NCI-H2196 (cell line): ENCODE results near the gene PTPRD.

Experiments used
- DNase-seq: peaks from one replicate; lab custom pipeline; 2025; ENCODE audit not compliant: unreplicated experiment; lab: John Stamatoyannopoulos, UW

Gene PTPRD

DNA sequence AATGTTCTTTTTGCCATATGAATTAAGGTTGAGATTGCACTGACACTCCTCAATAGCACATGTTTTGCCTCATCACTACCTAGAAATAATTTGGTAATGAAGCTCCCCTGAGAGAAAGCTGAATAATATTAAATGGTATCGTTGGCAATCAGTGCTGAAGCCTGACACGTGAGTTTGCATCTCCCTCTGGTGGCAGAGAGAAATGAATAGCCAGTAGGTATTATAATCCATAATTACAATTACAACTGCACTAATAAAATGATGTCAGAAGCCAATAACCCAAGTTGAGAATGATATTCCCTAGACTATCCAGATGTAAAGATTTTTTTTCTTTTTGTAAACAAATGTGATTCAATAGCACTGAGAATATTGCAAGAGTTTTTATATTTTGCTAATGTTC lies 700.3 kb downstream of the PTPRD start:
- DNase-seq, result no peak

DNA sequence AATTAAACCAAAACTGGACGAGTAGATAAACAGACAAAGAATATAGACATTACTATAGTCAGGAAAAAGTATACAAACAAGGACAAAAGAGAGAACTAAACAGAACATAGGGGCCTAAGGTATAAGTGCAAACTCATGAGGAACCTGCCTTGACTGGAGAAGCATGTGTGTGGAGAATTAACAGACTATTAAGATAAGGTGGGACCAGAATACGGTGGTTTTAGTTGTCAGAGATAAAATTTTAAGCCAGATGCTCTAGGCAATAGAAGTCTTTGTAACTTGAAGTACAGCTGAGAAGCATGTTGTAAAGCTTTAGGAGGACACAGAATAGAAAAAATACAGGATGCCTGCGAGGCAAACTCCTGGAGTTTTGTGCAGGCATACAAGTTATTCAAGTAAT lies 707.1 kb downstream of the PTPRD start:
- no peak for DNase-seq

DNA sequence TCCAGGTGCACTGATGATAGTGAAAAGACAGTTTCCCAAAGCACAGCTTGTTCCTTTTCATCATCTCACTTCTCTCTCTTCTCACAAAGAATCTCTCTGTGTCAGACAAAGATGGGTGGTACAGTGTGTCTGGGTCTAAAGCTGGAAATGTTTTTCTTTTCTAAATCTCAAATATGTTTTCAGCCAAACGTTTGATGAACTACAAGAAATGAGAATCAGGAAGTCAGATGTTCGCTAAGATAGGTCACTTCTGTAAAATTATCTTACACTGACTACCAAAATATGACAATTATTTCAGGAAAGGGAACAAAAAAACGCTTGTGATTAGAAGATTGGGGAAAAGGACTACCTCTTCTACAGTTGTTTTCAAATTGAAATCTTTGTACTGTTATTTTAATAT lies 708.8 kb downstream of the PTPRD start:
- DNase-seq, result no peak

DNA sequence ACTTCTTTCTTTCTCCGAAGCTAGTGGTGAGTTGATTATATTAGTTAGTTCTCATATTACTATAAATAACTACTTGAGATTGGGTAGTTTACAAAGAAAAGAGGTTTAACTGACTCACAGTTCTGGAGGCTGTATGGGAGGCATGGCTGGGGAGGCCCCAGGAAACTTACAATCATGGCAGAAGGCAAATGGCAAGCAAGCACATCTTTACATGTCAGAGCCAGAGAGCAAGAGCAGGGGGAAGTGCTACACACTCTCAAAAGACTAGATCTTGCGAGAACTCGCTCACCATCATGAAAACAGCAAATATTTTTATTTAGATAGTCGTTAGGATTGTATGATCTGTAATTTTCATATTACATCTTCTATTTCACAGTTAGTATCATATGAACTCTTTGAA lies 711.2 kb downstream of the PTPRD start:
- no peak for DNase-seq

DNA sequence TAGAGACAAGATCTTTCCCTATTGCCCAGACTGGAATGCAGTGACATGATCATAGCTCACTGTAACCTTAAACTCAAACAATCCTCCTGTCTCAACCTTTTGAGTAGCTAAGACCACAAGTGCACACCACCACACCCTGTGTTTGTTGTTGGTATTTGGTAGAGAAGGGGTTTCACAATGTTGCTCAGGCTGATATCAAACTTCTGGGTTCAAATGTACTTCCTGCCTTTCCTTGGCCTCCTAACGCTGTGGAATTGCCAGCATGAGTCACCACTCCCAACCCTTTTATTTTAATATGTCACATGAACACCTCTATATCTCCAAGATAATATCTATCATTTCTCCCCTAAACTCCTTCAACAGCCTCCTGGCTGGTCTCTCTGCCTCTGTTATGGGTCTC lies 719.0 kb downstream of the PTPRD start:
- DNase-seq, result no peak

DNA sequence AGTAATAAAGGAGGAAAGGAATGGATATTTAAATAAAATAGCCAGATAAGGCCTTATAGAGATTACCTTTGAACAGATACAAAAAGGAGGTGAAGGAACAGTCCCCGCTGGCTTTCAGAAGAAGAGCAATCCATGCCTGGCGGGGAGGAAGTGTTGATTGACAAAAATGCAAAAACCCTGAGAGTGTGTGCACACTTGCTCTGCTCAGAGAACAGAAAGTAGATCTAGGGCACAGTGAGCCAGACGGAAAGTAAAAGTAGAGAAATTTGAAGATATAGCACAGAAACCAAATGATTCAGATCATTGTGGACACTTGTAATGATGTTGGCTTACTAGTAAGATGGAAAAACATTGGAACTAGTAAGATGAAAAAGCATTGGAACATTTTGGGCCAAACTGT lies 720.6 kb downstream of the PTPRD start:
- no peak for DNase-seq

DNA sequence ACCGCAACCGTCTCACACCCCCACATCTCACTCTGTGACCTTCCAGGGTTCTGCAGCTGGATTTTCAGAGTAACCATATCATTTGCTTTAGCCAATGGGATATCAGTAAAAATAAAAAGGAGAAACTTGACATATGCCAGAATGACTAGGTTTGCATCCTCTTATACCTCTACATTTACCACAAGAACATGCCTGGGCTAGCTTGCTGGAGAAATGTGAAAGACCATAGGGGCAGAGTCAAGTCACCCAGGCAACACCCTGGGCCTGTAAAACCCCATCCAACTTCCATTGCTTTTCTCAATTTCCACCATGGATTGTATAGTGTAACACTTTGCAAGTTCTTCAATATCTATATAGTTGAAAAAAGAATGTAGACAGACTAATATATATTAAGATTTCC lies 731.1 kb downstream of the PTPRD start:
- DNase-seq, result no peak

DNA sequence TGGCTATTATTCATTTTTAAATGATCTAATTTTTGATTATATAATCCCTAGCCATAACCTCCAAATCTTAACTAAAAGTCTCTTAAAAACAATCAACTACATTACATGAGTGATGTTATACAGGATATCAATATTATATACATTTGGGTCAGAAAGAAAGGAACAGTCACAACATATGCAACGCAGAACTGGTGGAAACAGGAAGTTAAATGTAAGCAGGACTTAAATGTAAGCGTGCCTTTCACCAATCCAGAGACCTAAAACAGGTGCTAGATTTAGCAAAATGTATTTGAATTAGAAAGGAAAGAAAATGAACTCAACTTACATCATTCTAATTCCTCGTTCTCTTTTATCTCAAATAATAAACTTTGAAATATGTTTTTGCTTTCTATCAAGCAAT lies 738.5 kb downstream of the PTPRD start:
- DNase-seq, result no peak

DNA sequence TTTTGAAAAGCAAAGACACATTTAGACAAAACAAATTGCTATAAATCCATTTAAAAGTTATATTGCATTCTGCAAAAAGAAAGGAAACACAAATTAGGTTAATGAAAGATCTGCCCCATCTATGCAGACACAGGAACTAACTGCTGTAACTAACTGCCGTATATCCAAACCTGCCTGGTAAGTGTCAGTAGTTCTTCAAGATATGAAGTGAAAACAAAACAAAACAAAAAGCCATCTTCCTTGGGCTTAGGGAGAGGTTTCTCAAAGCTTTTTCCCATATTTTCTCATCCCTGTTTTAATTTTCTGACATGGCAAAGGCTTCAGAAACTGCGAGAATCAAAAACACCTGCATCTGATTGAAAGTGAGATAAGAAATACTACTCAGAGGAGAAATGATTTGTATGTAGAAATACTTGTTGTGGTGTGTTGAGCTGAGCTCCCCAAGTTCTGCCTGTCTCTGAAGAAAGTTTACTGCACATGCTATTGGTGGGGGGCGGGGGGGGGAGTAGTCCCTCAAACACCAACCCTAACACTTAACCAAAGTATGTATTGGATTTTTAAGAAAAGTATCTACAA lies 750.5 kb downstream of the PTPRD start:
- DNase-seq, result no peak

DNA sequence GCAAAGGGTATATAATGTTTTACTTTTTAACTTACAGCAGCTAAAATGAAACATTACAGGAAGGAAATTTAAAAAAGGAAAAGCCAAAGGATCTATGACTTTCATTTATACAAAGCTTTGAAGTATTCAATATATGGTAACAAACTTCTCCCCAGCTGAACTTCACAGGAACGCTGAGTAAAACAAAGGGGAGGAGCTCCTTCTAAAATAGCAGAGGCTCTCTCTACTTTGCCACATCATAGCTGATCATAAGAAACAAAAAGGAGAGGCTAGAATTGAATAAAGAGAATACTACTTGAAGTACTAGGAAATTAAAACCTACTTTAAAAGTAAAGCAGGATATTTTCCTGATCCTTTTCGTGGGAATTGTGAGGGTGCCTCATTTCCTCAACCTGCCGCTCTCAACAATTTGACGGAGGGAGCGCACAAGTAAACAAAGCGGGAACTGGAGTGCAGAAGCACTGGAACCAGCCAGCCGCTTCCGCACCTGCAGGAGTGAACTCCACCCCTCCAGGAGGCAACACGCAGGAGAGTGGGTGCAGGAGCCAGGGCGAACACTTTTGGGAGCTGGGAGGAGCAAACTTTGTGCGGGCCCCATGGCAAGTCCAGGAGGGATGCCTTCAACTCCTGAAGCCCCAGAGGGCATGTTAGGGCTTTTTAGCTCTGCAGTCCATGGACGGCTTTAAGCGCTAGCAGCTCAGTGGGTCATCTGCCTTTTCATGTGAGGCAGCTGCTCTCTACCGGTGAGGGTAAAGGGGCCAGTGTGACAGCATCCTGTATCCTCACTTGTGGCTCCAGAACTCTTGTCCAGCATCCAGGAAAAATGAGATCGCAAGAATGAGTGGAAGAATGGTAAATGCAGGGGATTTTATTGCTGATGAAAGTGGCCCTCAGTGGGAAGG lies 757.4 kb downstream of the PTPRD start:
- DNase-seq, result no peak

DNA sequence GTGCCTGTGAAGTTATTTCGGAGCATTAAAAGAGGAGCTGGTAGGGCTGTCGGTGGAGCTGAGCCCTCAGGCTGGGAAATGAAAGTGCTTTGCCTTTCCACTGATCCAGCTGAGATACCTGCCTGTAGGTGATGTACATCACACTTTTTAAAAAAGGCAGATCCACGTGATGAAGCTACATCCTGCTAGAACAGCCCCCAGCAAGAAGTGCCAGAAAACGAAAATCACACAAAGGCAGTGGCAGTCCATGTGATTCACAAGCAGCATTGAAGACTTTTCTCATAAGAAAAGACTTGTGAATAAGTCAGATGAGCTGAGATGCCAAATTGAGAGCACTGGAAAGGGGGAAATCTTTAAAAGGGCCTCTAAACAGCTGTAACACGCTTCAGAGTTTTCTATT lies 765.1 kb downstream of the PTPRD start:
- DNase-seq, result no peak

DNA sequence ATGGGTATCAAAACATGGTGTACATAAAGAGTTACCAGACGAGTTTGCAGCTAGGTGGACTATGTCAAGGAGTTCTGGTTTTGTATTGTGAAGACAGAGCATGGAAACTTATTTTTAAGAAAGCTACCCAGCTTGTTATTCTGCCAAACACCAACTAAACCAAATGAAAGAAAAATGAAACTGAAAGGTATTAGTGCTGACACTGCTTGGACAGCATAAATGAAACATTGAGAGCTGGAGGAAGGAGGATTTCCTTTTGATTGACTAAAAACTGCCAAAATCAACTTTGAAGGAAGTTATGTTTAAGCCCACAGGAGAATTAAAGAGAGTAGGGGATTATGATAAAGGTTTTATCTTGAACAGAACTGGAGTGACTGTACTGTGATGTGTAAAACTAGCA lies 766.2 kb downstream of the PTPRD start:
- no peak for DNase-seq

DNA sequence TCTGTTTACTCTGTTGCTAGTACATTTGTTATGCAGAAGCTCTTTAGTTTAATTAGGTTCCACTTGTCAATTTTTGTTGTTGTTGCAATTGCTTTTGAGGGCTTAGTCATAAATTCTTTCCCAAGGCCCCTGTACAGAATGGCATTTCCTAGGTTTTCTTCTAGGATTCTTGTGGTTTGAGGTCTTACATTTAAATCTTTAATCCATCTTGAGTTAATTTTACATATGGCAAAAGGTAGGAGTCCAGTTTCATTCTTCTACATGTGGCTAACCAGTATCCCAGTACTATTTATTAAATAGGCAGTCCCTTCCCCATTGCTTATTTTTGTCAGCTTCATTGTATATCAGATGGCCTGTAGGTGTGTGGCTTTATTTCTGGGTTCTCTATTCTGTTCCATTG lies 792.4 kb downstream of the PTPRD start:
- no peak for DNase-seq

DNA sequence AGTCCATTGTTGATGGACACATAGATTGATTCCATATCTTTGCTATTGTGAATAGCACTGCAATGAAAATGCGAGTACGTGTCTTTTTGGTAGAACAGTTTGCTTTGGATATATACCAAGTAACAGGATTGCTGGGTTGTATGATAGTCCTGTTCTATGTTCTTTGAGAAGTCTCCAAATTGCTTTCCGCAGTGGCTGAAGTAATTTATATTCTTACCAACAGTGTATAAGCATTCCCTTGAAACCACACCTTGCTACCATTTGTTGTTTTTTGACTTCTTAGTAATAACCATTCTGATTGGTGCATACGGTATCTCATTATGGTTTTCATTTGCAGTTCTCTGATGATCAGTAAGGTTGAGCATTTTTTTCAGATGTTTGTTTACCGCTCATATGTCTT lies 792.9 kb downstream of the PTPRD start:
- DNase-seq, result no peak

DNA sequence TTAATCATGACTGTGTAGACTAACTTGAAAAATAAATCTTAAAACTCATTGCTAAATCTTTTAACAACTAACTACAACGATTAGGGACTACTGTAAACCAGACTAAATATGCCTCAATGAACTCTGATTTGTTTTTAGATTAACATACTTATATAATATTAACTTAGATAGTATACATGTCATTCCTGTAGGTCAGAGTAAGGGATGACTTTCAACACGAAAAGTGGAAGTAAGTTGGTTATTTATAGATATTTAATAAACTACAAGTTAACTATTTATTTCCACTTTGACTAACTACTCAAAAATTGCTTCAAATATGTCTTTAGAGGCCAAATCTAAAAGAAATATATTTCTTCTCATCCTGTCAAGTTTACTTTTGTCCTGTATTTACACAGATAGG lies 795.6 kb downstream of the PTPRD start:
- DNase-seq, result no peak

DNA sequence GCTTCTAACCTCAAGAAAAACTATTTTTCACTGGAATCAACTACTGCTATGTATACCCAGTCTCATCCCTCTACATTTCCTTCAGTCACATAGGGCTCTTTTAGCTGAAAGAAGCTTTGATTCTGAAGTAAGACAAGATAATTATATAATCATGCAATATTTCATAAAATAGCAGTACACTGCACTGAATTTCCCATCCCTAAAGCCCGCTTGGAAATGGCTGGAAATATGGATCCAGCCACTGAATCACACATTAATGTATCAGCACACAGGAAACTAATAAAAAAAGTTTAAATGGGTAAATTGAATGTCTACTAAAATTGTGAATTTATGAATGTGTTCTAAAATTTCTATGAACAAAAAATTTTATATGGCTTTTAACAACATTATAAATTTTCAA lies 808.7 kb downstream of the PTPRD start:
- DNase-seq, result no peak

DNA sequence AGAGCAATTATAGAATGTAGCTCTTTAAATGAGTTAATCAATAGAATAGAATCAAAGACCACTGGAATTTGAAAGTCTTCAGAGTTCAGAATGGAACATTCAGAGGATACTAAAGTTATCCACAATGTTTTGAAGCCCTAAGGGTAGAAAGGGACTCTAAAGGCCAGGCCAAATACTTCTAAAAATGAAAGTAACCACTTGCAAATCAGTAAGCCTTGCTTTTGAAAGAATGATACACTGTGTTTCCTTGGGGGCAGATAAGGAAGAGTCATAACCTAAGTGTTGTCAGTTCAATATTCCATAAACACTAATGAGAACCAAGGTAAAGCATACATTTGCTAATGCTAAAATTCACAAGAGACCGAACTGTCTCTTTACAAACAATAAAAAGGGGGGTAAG lies 813.5 kb downstream of the PTPRD start:
- no peak for DNase-seq

DNA sequence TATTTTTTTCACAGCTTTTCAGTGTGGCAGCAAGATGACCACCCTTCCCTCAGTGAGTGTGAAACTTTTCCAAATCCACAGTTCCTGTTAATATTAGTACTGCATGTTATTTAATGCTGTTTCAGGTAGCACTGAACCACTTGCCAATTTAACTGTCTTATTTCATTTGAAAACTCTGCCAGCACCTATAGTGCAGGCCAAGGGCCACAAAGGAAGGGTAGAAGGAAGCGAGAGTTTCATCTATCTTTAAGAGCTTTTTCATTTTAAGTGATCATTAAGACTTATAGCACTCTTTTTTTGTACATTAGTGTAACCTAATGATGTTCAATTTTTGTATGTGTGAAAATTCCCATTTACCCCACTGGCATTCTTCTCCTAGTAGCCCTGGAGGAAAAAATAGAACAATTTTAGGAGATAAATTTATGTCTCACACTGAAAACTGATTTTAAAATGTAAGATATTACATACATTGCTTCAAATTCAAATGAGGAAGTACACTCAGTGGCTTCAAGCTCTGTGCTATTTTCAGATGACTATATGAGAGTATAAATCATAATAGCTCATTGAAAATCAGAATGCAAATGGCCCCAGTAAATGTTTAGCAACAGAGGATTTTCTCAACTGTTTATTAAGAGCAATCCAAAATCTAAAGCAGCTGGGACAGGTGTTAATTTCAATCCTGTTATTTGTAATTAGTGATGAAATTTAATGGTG lies 820.5 kb downstream of the PTPRD start:
- no peak for DNase-seq

DNA sequence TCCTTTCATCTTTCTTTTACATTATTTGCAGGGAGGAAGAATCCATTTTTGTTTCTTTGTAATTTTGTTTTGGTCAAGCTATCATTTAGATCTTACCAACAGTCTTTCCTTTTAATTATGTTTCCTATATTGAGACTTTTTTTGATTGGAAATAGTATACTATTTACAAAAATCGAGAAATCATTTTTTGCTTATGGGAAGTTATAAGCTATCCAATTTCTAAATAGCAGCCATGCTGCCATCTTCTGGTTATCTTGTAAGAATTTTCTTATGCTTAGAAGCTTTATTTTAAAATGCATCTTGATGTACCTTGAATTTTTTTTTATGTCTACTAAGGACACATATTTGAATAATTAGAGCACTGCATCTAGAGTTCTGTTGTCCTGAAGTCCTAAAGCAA lies 821.2 kb downstream of the PTPRD start:
- peak; percentile 54 for DNase-seq

DNA sequence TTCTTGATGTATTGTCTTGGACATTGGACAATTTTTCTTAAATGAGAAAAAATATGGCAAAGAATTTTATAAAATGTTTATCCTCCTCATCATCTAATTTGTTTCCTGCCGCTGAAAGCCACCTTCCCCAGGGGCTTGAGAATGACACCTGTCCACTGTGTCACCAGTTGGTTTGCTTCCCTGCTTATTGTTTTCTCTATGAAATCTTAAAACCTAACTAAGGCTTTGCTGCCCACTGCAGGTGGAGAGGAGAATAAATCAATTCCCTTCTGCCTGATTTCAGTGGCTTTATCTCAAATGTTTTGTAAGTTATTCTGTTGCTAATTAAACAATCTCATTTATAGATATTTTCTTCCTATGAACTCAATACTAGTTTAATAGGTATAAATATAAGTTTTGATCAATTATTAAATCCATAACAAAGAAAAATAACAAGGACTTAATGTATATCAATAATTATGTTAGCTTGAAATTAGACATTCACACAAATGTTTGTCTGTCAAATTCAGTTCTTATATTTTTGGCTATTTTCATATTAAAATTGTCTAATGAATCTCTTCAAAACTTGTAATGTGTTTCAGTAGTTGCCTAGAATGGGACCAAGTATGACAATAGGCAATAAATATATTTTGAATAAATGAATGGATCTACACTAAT lies 822.5 kb downstream of the PTPRD start:
- DNase-seq, result peak; percentile 90

DNA sequence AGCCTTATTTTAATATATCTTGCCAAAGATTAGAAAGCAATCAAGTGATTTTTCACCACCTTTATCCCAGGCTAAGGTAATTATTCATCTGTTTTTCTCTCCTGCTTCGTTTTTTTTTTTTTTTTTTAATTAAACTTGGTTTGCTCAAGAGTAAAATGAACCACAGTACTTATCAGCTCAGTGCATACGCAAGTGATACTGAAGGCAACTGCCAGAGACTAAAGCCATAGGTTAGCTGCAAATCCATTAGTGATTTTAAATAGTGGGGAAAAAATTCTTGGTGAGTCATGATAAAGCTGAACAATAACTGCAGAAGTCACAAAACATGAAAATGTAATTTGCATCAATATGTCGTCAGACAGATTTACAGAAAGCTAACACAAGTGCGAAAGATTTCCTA lies 829.1 kb downstream of the PTPRD start:
- no peak for DNase-seq

DNA sequence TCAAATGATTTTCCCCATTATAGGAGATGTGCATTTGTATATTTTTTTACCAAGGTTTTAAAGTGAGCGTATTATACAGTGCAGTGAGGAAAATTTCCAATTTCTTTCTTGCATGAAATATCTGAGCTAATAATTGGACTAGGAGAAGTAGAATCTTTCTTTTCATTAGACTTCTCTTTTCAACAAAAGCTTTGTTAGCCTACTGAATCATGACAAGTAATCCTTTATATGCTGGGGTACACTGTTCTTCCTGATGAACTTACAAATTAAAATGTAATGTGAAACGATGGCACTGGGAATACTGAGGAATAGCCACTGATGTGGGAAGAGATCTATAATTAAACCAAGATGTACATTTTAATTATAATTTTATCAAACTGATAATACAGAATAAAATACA lies 829.6 kb downstream of the PTPRD start:
- no peak for DNase-seq
